ENCODE results near the gene DPH2. TPM values are rescaled to one million over a fixed set of nuclear protein-coding genes. Genes with fewer than 3 reads are reported as not detected.

DPH2 gene
- total RNA-seq, 1 donor from 2014 or later = 30.2 TPM

DNA sequence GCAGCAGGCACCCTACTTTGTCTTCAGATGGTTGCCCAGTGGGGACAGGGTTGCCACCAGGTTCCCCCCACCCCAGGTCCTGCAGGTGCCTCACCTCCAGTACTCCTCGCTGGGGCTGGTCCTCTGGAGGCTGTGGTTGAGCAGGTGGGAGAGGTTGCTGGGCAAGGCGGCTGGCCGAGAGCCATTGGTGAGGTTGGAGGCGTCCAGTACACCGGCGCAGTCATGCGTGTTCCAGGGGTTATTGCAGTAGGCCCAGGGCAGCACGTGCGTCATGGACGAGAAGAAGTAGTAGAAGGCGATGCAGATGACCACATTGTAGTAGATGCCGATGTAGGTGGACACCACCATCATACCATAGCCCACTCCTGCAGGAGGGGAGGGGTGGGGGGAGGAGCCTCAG is 38.4 kb downstream of the DPH2 start:
- H3K9me3 Mint-ChIP-seq = no peaks in the 10 kb centered on the region
- H3K36me3 Mint-ChIP-seq = peaks cover 6% of the 10 kb centered on the region
- DNase-seq (ENCODE audit: extremely low spot score, unreplicated experiment) = no peak
- no peak overlapping the region for H3K4me3 Mint-ChIP-seq
- no peak overlapping the region for H3K27ac Mint-ChIP-seq
- H3K27me3 Mint-ChIP-seq = no peaks in the 10 kb centered on the region
- H3K4me1 Mint-ChIP-seq (ENCODE audit: unreplicated experiment) = peaks cover 5% of the 10 kb centered on the region
- TF ChIP-seq, protein P1, sequence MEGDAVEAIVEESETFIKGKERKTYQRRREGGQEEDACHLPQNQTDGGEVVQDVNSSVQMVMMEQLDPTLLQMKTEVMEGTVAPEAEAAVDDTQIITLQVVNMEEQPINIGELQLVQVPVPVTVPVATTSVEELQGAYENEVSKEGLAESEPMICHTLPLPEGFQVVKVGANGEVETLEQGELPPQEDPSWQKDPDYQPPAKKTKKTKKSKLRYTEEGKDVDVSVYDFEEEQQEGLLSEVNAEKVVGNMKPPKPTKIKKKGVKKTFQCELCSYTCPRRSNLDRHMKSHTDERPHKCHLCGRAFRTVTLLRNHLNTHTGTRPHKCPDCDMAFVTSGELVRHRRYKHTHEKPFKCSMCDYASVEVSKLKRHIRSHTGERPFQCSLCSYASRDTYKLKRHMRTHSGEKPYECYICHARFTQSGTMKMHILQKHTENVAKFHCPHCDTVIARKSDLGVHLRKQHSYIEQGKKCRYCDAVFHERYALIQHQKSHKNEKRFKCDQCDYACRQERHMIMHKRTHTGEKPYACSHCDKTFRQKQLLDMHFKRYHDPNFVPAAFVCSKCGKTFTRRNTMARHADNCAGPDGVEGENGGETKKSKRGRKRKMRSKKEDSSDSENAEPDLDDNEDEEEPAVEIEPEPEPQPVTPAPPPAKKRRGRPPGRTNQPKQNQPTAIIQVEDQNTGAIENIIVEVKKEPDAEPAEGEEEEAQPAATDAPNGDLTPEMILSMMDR (conservative IDR thresholded peaks at IDR 0.05) = no peak

DNA sequence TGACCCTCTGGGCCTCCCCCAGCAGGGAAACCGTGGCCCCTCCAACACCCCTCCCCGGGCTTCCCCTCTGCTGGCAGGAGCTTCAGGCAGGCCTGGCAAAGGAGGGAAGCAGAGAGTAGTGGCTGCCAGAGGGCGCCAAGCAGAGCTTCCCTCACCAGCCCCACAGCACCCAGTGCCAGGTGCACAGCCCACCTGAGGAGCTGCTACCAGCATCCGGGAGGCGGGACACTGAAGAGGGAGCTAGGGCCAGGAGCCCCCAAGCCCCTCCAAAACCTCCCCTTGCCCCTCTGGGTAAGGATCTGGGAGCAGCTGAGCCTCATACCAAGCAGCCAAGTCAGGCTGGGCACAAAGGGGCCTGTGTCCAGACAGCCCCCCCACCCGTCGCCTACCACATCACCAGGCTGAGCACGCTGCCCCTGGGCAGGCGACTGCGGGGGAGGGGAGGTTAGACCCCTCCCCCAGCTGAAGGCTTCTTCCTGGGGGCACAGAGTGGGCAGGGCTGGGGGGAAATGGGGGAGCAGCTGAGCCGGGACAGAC is 41.2 kb downstream of the DPH2 start:
- H3K36me3 Mint-ChIP-seq = peaks cover 6% of the 10 kb centered on the region
- no peaks in the 10 kb centered on the region for H3K9me3 Mint-ChIP-seq
- H3K4me3 Mint-ChIP-seq = no peak overlapping the region
- peaks cover 8% of the 10 kb centered on the region for H3K4me1 Mint-ChIP-seq (ENCODE audit: unreplicated experiment)
- H3K27me3 Mint-ChIP-seq = no peaks in the 10 kb centered on the region
- DNase-seq (ENCODE audit: extremely low spot score, unreplicated experiment) = no peak
- H3K27ac Mint-ChIP-seq = no peak overlapping the region
- TF ChIP-seq, protein P1 (conservative IDR thresholded peaks at IDR 0.05) = no peak

DNA sequence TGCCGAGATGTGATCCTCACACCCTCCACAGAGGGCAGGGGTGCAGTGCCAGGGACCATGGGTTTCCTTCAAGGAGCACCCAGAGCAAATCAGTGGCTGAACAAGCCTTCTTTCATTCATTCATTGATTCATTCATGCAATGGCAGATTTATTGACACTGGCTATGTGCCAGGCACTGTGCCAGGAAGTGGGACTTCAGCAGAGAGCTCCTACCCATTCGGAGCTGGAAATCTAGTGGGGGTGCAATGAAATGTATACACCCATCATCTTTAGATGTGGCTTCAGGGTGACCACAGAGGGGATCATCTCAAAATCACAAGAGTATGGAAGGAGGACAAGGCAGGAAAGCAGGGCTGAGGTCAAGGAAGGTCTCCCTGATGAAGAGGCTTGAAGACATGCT is 42.6 kb downstream of the DPH2 start:
- H3K4me3 Mint-ChIP-seq = no peak overlapping the region
- H3K4me1 Mint-ChIP-seq (ENCODE audit: unreplicated experiment) = peaks cover 8% of the 10 kb centered on the region
- no peak for DNase-seq (ENCODE audit: extremely low spot score, unreplicated experiment)
- H3K36me3 Mint-ChIP-seq = no peaks in the 10 kb centered on the region
- H3K27ac Mint-ChIP-seq = no peak overlapping the region
- TF ChIP-seq, protein P1 (conservative IDR thresholded peaks at IDR 0.05) = no peak
- no peaks in the 10 kb centered on the region for H3K9me3 Mint-ChIP-seq
- no peaks in the 10 kb centered on the region for H3K27me3 Mint-ChIP-seq

DNA sequence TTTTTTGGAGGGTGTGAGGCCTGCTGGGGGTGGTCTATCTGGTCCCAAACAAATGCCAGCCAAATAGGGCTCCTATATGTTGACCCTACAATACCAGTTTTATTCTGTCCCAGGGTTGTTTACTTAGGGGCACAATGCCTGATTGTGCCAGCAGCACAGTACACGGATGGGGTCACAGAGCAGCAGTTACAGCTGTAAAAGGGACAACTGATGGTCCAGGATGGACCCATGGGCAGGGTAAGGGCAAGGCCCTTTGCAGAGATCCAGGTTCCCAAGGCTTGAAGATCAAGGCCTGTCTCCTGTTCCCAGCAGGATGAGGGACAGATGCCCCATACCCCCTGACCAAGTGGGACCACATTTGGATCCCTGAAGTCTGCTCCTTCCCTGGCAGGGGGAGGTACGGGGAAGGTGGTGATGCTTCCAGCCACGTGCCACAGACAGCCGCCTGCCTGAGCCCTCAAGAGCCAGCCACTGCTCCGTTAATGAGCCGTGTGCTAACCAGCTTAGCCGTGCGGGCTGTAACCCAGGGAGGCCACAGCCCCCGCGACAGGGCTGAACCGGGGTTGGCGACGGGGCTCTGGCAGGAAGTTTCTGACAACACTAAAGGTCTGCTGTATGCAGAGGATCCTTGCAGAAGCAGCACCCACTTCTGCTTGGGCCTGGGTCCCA is 43.3 kb downstream of the DPH2 start:
- no peaks in the 10 kb centered on the region for H3K27me3 Mint-ChIP-seq
- H3K4me3 Mint-ChIP-seq = no peak overlapping the region
- no peaks in the 10 kb centered on the region for H3K9me3 Mint-ChIP-seq
- H3K36me3 Mint-ChIP-seq = no peaks in the 10 kb centered on the region
- DNase-seq (ENCODE audit: extremely low spot score, unreplicated experiment) = no peak
- H3K4me1 Mint-ChIP-seq (ENCODE audit: unreplicated experiment) = peaks cover 8% of the 10 kb centered on the region
- H3K27ac Mint-ChIP-seq = no peak overlapping the region
- TF ChIP-seq, protein P1 (conservative IDR thresholded peaks at IDR 0.05) = no peak

DNA sequence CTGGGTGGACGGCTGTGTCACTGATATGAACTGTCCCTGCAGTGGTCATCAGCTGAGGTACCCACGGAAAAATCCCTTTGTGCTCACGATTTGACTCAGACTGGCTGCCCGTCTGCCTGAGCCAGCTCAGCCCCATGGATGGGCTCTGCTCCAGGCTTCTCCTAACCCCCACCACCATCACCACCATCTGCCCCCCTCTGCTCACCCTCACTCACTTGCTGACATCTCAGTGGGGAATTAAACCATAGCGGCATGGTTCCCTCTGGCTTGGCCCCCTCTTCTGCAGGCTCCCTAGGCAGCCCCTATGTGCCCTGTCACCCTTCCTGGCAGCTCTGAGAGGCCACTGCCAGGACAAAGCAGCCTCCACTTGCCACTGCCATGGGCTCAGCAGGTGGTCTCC is 44.1 kb downstream of the DPH2 start:
- Mint-ChIP-seq H3K4me3 (no peak overlapping the region), H3K36me3 (no peaks in the 10 kb centered on the region), H3K4me1 (ENCODE audit: unreplicated experiment) (peaks cover 8% of the 10 kb centered on the region), H3K27ac (no peak overlapping the region), H3K27me3 (no peaks in the 10 kb centered on the region), H3K9me3 (no peaks in the 10 kb centered on the region)
- TF ChIP-seq, protein P1 (conservative IDR thresholded peaks at IDR 0.05) = no peak
- DNase-seq (ENCODE audit: extremely low spot score, unreplicated experiment) = no peak
